Non-pigmented ciliary epithelial cell (primary cell): Measurements from ENCODE around the gene JADE2.

ENCODE experiments used
- DNase-seq: peaks from one replicate; pipeline ENCODE4 v3.0.0-alpha.2; 2010; ENCODE audit warnings: low read depth

JADE2 gene

DNA sequence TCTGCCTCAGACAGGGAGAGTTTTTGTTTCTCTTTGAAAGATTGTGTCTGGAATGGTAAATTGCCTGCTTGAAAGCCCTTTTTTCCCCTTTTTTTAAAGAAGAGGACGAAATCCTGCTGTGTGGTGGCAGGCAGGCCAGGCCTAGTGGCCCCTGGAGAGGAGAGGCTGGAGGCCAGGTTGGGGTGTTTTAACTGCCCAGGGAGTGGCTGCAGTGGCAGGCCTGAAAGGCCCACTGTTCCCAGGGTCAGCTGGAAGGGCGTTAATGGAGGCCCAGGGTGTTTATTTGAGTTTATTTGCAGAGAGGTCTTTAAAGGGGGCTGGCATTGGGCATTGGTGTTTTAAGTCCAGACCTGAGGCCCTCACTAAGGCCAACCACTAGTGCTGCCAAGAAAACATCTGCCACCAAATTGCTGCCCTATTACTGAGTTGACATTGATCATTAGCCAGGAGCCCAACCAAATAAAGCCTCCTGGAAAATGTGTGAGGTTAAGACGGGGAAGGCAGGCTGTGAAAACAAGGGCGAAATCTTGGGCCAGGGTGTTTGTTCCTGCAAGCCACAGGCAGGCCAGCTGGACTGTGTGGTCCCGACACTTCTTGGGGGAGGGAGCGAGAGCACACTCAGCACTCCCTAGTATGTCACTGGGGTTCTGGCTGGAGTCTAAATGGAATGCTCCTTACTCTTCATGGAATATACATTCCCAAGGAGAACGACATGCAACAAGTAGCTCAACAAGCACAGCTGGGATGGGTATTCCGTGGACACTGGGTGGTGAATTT, 5.0 kb downstream of the JADE2 start:
- no peak for DNase-seq

DNA sequence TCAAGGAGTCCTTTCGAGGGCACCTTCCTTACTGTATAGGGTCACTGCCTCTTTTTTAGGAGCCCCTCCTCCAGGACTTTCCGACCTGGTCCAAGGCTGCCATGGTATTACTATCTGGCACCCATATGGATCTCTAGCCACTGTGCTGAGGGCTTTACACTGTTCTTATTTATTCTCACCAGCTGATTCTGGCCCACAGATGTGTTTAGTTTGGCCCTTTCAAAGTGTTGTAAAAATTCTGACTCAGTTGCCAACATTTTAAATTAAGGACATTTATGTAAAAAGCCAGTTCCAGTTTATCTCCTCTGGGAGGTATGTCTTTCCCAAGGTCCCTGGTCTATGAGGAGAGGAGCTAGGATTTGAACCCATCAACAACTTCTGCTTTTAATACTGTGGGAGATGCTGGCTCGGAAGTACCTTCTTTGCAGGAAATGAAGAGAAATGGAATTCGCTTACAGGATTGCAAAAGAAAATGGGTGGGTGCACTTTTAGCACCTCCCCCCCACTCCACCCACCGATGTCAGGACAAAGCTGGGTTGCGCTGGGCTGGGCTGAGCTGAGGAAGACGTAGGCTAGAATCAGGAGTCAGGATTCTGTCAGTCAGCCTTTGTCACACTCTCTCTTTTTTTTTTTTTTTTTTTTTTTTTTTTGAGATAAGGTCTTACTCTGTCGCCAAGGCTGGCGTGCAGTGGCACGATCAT, 7.8 kb downstream of the JADE2 start:
- DNase-seq, result no peak

DNA sequence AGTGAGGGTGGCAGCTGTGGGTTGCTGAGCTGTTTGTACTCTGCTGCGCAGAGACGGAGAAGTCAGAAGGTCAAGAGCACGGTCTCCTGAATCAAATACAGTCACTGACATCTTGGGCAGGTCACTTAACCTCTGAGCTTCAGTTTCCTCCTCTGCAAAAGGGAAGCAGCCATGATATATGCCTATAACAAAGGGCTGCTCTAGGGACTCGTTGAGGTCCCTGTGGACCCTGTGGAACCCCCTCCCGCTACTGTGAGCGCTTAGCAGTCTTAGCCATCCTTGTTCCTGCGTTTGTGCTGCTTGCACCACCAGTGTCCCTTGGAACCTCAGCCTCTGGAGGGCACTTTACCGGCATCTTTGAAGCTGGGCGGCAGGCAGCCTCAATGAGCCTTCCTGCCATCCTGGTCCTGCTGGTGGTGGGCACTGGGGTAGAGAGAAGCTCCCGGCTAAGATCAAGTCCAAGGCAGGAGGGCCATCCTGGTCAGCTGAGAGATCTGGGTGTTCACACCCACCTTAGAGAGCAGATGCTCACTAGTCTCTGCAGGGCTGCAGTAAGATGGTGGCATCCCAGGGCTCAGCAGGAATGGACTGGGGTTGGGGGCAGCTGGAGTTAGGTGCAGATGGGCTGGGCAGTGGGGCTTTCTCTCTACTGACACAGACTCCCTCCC, 8.7 kb downstream of the JADE2 start:
- DNase-seq, result no peak

DNA sequence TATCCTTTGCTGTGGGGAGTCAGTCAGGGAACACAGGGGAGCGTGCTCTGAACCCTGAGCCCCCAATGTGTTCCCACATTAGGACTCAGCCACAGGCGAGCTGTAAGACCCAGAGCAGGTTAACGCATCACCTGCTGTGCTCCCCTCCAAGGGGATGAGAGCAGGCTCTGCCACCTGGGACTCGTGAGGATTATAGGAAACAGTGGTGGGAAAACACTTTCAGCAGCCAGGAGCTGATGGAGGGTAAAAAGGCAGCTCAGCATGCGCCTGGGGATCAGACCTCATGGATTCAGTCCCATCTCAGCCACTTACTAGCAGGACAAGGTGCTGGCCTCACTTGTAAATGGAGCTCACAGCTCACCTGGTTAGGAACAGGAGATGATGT, 9.2 kb downstream of the JADE2 start:
- DNase-seq, result no peak

DNA sequence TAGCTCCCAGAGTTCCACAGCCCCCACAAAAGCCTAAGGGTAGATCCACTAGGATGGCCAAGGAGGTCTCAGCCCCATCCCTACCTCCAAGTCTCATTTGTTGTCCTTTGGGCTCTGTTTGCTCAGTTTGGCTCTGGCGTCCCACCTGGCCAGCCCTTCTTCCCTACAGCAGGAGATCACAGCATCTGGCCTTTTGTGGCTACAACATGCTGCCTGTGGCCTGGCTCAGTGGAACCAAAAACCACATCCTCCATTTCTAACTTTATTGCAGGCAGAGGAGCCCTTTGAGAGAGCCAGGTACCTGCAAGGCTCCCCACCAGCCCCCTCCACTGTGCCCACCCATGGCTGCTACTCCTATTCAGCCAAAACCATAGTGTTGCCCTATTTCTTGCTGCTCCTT, 11.4 kb downstream of the JADE2 start:
- no peak for DNase-seq

DNA sequence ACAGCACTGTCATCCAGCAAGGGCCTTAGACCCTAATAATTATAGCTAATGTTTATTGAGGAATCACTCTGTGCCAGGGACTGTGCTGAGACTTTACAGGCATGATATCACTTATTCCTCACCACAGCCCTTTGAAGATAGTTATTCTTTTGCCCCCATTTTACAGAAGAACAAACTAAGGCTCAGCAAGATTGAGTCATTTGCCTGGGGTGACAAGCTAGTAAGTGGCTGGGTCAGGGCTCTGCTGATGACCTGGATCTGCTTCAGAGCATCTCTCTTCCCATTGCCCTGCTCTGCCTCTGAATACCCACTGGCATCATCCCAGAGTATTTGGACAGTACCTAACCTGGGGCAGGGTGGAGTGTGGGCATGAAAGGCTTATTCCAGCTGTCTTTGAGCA, 11.8 kb downstream of the JADE2 start:
- no peak for DNase-seq

DNA sequence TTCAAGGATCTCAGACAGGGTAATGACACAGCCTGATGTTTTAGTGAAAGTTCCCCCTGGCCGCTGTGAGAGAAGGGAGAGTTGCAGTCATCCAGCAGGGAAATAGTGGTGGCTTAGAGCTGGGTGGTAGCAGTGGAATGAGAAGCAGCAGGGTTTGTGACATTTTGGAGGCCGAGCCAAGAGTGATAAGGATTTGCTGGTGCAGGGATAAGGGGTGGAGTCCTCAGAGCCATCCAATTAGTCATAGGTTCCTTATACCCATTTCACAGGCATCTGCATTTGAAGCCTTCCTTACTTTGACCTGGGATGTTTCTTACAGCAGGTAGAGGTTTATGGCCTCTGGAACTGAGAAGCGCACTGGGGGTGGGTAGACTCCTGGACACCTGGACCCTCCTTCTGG, 12.8 kb downstream of the JADE2 start:
- DNase-seq, result no peak

DNA sequence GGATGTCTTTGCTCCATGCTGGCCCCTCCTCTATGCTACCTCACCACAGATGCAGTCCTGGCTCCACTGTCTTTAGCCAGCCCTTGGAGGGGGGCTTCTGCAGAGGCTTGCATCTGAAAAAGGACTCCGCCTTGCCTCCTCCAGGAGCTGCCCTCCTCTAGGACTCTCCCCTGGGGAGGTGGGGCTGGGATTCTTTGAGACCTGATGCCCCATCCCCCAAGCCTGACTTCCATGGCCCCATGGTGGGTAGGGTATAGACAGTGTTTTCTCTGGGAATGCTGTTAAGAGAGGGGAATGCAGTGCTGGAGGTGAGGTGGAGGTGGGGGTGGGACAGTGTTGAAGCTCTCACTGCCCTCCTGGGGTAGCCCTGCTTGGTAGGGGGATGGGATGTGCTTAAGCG, 14.3 kb downstream of the JADE2 start:
- no peak for DNase-seq

DNA sequence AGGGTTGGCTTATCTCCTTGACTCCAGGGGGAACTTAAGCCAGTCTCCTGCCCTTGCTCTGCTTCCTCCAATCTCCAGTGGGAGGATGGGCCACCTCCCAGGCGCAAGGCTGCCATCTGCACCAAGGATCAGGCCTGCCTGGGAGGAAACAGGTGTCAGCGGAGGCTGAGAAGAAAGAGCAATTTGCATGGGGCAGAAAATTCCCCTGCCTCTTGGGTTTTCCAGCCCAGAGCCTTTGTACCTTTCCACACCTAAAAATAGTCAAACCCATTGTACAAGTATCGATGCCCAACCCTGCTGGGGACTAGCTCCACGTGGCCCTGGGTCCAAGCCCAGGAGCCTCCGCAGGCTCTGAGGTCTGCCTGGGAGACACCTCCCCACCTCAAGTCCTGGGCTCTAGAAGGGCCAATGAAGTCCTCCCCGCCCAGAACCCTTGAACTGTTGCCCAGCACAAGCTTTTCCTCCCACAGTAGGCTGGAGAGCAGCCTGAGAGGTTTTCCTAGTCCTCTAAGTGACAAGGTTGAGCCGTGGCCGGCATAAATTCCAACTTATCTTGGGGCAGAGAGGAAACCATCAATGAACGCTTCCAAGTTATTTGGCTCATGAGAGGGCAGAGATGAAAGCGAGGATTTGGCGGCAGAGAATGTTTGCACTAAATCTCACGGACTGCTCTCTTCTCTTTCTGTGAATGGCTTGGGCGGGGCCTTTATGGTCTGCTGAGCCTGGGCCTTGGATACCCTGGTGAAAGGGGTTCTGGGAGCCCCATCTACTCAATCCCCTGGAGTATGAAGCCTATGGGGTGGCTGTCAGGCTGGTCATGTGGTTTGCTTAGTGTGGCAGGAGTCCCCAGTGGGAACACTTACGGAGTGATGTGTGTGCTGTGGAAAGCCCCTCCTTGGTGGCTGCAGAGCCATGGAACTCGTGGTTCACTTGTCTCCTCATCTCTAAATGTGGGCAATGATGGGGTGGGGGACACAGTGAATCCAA, 15.6 kb downstream of the JADE2 start:
- no peak for DNase-seq

DNA sequence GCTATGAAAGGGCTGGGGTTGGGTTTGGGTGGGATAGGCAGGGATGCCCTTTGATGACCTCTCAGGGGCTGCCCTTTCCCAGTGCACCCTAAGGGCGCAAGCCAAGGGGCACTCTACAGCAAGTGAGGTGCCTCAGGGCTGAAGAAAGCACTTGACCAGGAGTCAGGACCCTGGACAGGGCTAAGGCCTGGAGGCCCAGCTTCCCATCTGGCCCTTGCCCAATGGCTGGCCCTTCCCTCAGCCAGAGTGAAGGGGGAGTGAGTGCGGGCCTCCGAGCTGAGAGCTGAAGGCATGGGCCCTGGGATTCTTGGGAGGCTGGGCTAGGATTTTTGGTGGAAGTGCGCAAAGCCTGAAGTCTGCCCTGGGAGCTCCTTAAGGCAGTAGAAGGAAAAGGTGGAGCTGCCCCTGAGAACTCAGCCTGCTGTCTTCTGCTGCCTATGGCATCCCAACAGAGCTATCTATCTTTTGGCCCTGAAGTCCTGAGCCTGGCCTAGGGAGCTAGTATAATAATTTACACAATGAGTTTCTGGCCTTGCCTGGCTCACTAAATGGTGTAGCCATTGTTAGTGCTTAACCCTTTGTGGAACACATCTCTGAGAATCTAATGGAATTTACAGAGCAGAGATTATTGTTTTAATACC, 16.4 kb downstream of the JADE2 start:
- DNase-seq, result no peak

DNA sequence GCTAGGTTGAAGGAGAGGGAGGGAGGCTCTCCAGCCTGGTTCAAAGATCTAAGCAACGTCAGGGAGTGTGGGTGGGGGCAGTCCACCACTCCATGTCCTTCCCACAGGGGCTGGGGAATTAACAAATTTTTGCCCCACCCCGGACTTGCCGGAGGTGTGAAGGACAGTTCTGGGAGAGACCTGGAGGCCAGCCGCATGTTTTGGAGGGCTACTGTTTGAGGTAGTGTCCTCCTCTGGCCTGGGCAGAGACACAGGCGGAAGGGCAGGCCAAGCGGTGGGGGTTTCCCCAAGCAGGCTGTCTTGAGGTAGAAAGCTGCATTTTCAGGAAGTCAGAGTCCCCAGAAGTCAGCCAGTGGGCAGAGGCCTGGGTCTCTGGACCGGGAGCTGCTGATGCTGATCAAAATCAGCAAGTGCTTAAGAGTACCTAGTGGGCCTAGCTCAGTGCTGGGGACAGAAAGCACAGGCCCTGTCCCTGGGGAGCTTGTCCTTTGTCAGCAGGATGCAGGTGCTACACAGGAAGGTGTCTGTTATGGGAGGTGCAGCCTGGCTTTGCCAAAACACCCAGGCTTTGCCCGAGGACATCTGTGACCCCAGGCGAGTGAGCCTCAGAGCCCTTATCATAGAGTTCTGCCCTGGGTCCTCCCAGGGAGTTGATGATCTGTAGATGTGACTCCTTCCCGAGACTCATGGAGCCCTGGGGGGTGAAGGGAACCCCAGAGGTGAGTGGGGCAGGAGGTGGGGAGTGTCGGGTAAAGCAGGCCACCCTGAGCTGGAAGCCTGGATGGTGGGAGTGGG, 18.5 kb downstream of the JADE2 start:
- no peak for DNase-seq

DNA sequence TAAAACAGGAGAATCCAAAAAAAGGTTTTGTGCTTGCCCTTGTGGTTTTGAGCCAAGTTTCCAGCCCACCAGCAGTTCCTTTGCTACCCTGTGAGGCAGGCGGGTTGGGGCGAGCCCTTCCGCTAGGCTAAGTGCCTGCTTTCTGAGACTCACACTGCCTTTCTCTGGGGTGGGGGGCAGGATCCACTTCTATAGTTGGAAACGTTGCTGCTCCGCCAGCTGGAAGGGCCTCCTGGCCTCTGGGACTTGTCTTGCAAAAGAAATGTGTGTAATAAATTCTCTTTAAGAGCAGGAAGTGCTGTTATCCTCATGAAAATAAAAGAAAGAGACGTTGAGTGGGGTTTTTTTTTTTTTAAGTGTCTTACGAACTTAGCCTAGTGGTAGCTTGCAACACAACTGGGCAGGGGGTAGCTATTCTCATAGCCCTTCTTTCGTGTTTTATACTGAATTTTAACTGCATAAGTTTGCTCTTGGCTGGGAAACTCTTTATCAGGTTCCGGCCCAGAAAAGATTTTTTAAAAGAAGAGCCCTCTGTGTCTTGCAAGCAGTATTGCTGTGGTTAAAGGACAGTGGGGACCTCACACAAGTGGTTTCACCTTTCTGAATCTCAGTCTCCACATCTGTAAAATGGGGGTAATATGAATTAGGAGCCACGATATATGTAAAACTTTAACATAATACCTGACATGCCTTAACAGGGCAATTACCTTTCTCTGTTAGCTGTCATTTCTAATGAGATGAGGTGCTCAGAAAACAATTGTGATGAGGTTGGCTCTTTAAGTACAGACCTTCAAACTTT, 19.8 kb downstream of the JADE2 start:
- DNase-seq, result no peak

DNA sequence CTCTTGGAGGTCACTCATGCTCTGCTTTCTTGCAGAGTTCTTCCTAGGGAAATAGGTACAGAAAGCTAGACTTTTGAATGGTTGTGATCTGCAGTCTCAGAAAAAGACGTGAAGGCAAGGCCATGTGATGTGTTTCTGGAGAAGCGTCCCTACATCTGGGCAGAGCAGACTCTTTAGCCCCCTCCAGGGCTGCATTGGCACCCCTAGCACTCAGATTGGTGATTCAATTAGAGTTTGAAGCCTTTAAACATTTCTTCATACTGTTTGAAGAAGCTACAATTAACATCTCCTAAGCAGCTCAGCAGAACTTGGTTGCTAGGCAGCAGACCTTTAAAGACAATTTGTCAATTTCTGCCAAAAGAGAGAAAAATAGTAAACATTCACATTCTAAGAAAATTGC, 21.6 kb downstream of the JADE2 start:
- DNase-seq, result no peak

DNA sequence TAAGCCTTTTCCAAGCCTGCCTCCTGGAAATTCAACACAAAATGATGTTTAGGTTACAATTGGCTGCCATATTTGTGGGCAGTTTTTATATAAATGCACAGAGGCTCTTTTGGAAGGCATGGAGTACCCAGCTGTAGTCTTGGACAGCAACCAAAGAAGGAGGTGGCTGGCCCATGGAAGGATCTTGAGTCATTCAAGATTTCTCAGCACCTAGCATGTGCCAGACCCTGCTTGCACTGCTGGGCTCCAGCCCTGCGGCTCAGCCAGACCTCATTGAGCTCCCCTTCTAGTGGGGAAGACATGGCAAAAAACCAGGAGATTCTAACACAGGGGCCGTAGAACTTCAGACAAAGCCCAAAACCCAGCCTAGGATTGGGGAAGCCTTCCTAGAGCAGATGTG, 22.1 kb downstream of the JADE2 start:
- DNase-seq, result no peak

DNA sequence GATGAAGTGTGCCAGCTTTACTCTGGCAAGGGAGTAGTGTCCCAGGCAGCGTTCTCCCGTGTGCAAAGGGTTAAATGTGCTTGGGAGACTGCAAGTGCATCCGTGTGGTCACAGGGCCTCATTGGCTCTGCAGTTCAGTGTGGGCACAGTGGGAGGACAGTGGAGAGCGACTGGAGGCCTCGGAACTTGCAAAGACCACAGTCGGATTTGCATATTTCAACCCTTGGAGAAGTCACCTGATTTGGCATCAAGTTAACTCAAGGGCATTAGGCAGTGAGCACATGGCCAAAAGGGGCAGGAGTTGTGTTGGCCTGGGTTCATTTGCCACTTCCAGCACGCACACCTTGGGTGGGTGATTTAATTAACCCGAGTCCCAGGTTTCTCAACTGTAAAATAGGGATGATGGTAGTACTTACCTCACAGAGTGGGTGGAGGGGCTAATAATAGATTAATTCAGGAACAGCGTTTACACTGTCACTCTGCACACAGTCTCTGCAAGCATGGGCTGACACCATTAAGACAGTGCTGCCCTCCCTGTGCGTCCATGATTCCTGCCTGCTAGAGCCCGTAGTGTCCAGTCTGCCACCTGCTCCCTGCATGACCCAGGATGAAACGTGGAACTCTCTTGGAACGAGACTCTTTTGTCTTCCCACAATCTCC, 22.7 kb downstream of the JADE2 start:
- DNase-seq, result no peak

DNA sequence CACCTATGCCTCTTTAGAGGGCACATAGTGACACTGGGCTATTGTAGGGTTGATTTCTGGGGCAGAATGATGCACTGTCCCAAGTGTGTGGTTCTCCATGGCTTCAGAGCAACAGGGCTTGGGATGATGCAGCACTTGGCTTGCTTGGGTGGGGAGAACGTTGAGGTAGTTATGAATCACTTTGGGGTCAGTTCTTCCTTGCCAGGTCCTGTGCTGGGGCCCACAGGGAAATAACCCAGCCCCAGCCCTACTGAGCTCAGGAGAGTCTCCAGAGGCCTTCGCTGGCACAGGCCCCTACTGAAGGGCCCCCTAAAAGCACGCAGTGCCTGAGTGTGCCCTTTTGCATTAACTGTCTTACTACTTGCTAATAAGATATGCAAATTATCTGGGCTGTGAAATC, 24.2 kb downstream of the JADE2 start:
- DNase-seq, result no peak

DNA sequence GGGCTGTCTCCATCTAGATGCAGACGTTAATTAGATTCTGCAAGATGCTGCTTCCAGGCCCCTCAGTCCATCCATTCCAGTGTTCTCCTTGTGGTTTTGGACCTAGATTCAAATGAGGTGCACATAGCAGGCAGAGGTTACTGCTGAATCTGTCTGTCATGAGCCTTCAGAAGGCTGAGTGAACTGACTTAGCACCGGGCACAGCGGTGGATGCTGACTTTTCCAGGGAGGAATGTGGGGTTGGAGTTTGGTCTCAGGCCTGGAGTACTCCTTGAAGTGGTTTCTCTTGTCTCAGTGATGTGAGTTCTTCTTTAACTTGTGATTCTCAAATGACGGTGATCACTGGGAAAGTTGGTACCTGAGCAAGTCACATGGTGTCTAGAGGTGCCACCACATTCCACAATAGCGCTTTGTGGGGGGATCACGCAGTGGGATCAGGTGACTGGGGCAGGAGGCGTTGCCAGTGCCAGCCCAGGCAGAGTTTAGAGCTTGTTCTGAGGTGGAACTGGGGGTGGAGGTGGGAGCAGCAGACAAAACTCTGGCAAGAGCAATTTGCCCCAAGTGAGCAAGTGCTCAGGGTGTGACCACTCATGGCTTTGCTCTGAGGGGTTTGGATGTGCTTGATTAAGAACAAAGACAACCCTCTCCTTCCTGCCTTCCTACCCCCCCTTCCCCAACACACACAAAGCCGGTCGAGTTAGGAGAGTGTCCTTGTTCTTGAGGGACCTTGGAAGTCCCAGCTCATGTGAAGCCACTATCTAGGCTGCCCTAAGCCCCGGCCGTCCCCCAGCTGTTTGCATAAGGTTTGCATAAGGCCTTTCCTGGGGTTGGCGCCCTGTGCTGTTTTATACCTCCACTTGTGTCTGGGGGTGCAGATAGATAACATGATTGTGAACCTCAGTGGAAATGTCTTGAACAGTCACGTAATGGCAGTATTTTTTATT, 25.1 kb downstream of the JADE2 start:
- DNase-seq, result no peak

DNA sequence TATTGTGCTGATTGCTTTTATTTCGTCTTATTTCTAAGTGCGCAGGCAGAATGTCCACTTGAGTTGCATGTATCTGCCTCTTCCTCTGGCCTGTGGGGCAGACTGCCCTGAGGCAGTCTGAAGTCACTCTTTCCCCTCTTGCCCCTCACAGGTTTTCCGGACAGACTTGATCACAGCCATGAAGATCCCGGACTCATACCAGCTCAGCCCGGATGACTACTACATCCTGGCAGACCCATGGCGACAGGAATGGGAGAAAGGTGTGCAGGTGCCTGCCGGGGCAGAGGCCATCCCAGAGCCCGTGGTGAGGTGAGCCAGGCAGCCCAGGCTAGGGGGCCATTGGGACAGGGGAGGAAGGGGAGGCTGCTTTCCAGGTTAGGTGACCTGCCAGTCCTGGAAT, 26.4 kb downstream of the JADE2 start:
- DNase-seq, result no peak
